Neutrophil (primary cell): ENCODE results near the gene KLK12.

Source experiments
- H3K27ac ChIP-seq: fragments of 200-600 bp; sonication (generic); 2 replicates; pipeline ENCODE4 v1.5.1; 2016; ENCODE audit warnings: mild to moderate bottlenecking, moderate library complexity
- H3K27me3 ChIP-seq: fragments of 200-600 bp; sonication (generic); 2 replicates; pipeline ENCODE4 v1.6.0; 2016; ENCODE audit warnings: mild to moderate bottlenecking
- H3K36me3 ChIP-seq: fragments of 200-600 bp; sonication (generic); 2 replicates; pipeline ENCODE4 v1.5.1; 2017
- H3K4me1 ChIP-seq, 2 experiments: fragments of 200-600 bp in 1 of 2; sonication (generic) in 1 of 2; 1 replicate in 1 of 2; 2 replicates in 1 of 2; pipeline versions ENCODE4 v1.5.1 to v1.6.1; 2013 to 2016; ENCODE audit warnings: low read depth in 1 of 2, low read length in 1 of 2, mild to moderate bottlenecking in 1 of 2, moderate library complexity in 1 of 2; ENCODE audit not compliant: control insufficient read depth in 1 of 2, insufficient read depth in 1 of 2
- H3K4me3 ChIP-seq, 2 experiments: fragments of 200-600 bp in 1 of 2; sonication (generic) in 1 of 2; 1 replicate in 1 of 2; 2 replicates in 1 of 2; pipeline ENCODE4 v1.5.1; 2013 to 2016; ENCODE audit warnings: low read depth in 1 of 2, low read length in 1 of 2, mild to moderate bottlenecking in 1 of 2, moderate library complexity in 1 of 2
- H3K9me3 ChIP-seq: fragments of 200-600 bp; sonication (generic); 2 replicates; pipeline ENCODE4 v1.5.1; 2016
- TF ChIP-seq, protein P1 (sequence below): fragments of 200-600 bp; sonication (generic); IDR thresholded peaks from 2 replicates; pipeline ENCODE4 v1.5.1; 2016; ENCODE audit warnings: antibody characterized with exemption

KLK12 gene

DNA sequence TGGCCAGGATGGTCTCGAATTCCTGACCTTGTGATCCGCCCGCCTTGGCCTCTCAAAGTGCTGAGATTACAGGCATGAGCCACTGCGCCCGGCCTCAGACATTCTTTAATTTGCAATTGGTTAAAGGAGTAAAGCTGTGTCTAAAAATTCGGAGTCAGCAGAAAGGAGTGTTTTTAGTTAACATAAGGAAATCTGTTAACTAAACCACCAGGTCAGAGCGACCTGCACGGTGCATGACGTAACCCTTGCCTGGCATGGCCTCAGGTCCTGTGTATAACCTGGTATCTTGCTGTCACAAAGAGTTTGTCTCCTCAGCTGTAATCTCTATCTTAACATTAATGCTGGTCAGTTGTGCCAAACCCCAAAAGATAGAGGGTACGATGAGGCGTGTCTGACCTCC, 9.5 kb upstream of the KLK12 start:
- no peaks in the 10 kb centered on the region for H3K36me3 ChIP-seq
- no peaks in the 10 kb centered on the region for H3K9me3 ChIP-seq

DNA sequence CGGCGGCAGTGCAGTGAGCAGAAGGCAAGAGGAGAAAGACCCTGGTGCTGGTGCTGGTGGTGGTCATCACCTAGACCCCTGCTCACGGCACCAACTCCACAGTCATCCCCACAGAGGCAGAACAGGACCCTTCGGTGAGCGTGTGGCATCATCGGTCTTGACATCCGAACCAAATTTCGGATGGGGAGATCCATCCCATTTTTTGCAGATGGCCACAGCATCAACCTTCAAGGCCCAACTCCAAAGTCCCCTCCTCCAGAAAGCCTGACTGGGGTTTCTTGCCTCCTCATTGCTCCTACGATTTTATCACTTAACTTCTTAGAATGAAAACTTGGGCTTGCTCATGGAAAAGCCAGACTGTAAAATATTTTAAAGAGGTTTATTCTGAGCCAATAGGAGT, 8.7 kb upstream of the KLK12 start:
- H3K36me3 ChIP-seq: no peaks in the 10 kb centered on the region
- H3K27ac ChIP-seq: no peak overlapping the region
- peaks cover 24% of the 10 kb centered on the region for H3K27me3 ChIP-seq
- H3K4me1 ChIP-seq: no peaks in the 10 kb centered on the region
- TF ChIP-seq, protein P1, sequence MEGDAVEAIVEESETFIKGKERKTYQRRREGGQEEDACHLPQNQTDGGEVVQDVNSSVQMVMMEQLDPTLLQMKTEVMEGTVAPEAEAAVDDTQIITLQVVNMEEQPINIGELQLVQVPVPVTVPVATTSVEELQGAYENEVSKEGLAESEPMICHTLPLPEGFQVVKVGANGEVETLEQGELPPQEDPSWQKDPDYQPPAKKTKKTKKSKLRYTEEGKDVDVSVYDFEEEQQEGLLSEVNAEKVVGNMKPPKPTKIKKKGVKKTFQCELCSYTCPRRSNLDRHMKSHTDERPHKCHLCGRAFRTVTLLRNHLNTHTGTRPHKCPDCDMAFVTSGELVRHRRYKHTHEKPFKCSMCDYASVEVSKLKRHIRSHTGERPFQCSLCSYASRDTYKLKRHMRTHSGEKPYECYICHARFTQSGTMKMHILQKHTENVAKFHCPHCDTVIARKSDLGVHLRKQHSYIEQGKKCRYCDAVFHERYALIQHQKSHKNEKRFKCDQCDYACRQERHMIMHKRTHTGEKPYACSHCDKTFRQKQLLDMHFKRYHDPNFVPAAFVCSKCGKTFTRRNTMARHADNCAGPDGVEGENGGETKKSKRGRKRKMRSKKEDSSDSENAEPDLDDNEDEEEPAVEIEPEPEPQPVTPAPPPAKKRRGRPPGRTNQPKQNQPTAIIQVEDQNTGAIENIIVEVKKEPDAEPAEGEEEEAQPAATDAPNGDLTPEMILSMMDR: no peak
- H3K4me3 ChIP-seq: no peak overlapping the region
- H3K9me3 ChIP-seq: no peaks in the 10 kb centered on the region

More for the DNA sequence above, 9.5 kb upstream of the KLK12 start:
- Histone ChIP-seq H3K4me3 (no peak overlapping the region), H3K27ac (no peak overlapping the region), H3K4me1 (no peaks in the 10 kb centered on the region), H3K27me3 (peaks cover 29% of the 10 kb centered on the region)
- TF ChIP-seq, protein P1: no peak

DNA sequence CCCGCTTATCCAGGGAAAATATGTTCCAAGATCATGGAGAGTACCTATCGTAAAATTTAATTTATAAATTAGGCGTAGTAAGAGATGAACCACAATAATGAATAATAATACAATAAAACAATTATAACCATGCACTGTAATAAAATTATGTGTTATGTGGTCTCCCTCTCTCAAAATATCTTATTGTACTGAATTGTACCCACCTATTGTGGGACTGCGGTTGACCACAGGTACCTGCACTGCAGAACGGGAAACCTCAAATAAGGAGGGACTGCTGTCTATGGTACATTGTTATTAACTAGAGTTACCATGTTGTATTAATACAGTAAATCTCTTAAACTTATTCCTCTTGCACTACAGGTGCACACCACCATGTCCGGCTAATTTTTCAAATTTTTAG, 5.3 kb upstream of the KLK12 start:
- no peaks in the 10 kb centered on the region for H3K4me1 ChIP-seq
- H3K27ac ChIP-seq: no peak overlapping the region
- H3K4me3 ChIP-seq: no peak overlapping the region
- H3K36me3 ChIP-seq: no peaks in the 10 kb centered on the region
- TF ChIP-seq, protein P1: no peak
- H3K27me3 ChIP-seq: peaks cover 6% of the 10 kb centered on the region
- H3K9me3 ChIP-seq: no peaks in the 10 kb centered on the region

DNA sequence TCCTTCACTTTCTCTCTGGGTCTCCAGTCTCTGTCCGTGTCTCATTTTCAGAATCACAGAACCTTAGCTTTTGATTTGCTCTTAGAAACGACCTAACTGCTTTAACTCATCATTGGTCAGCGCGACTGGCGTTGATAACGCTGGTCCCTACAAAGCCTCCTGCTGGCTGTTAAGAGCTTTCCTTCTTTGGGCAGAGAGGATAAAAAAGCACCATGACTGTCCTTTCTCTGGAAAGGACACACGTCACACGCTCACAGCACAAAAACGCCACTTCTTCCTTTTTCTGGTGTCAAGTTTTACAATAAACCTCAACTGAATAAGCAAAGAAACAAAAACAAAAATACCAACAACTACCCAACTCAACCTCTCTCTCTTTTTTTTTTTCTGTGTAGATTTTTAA, 1.7 kb upstream of the KLK12 start:
- peaks cover 16% of the 10 kb centered on the region for H3K27me3 ChIP-seq
- no peaks in the 10 kb centered on the region for H3K4me1 ChIP-seq
- no peaks in the 10 kb centered on the region for H3K9me3 ChIP-seq
- no peak overlapping the region for H3K27ac ChIP-seq
- no peaks in the 10 kb centered on the region for H3K36me3 ChIP-seq
- no peak overlapping the region for H3K4me3 ChIP-seq
- TF ChIP-seq, protein P1: no peak

DNA sequence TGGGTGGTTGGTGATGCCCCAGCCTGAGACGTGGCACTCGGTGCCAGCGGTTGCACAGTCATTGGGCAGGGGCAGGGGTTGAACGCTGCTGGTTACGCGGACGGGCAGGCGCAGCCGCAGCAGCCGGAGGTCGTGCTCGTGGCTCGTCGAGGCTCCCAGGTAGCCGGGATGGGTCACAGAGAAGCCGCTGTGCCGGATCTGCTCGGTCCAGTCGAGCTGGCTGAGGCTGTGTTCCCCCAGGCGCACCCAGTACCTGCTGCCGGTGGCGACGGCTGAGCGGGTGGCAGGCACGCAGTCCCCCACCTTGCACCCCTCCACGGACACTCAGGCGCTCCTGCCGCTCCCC, 2.9 kb downstream of the KLK12 start:
- TF ChIP-seq, protein P1: no peak
- H3K9me3 ChIP-seq: no peaks in the 10 kb centered on the region
- H3K27me3 ChIP-seq: peaks cover 34% of the 10 kb centered on the region
- H3K36me3 ChIP-seq: no peaks in the 10 kb centered on the region
- no peak overlapping the region for H3K27ac ChIP-seq
- no peaks in the 10 kb centered on the region for H3K4me1 ChIP-seq
- no peak overlapping the region for H3K4me3 ChIP-seq
